ENCODE data around the gene AKT1S1.

DNA sequence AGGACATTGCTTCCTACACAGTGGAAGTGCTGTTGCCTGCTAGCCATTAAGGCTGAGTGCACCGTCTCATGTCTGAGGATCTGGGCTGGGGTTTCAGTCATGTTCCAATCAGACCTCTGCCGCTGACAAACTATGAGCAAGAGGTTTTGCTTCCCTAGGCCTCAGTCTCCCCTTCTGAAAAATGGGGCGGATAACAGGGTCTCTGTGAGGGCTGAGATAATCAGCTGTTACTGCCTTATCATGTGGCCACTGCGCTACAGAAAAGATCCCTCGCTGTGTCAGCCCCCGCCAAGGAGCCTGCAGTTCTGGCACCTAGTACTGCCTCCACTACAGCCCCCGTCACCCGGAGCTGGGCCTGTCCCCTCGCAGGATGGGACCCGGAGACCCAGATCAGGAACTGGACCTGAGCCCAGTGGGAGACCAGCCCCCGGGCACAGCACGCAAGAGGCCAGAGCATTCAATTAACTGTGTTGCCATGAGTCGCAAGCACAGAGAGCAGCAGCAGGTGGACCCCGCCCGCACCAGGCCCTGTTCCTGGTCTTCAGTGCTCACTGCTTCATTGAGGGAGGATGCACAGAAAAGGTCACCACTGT is 6.8 kb downstream of the AKT1S1 start:
- TF ChIP-seq TP53 (CRISPR knock-in tag; conservative IDR thresholded peaks at IDR 0.05) (no peak), ZNF782 (CRISPR knock-in tag; IDR thresholded peaks at IDR 0.05; ENCODE audit: borderline replicate concordance) (no peak)
